ENCODE measurements around the gene TARBP1. TPM values are rescaled to one million over a fixed set of nuclear protein-coding genes. Genes with fewer than 3 reads are reported as not detected.

Gene TARBP1
- total and polyA plus RNA-seq, 2 of the 8 experiments (the other 6 are each of a cell fraction or from before 2014, with no cell fraction given): 21.9 to 32.3 TPM

GRCh38 chr1:234478481-234479309 lies at the start of gene TARBP1 (continued):
- no peak for TF ChIP-seq BRCA1 (IDR thresholded peaks at IDR 0.05; ENCODE audit: low read depth, low read length)
- TF ChIP-seq RAD21 (IDR thresholded peaks at IDR 0.05 in 1 of 2, conservative IDR thresholded peaks at IDR 0.05 in 1 of 2; ENCODE audit: low read depth in 2 of 2, low read length in 2 of 2): no peak
- no peak for TF ChIP-seq CBX5 (IDR thresholded peaks at IDR 0.05; ENCODE audit: low read depth, low read length)
- no peak for TF ChIP-seq CTBP2 (IDR thresholded peaks at IDR 0.05; ENCODE audit: borderline replicate concordance, insufficient read depth, insufficient read length, low read length)
- peak; percentile 87 for TF ChIP-seq KDM4A (IDR thresholded peaks at IDR 0.05; ENCODE audit: low read depth, low read length, severe bottlenecking)
- no peak for TF ChIP-seq TEAD4 (IDR thresholded peaks at IDR 0.05; ENCODE audit: low read depth, low read length)
- no peak for TF ChIP-seq RFX5 (IDR thresholded peaks at IDR 0.05; ENCODE audit: borderline replicate concordance, low read depth, low read length)
- no peak for TF ChIP-seq KDM5A (IDR thresholded peaks at IDR 0.05; ENCODE audit: low read length)
- no peak for TF ChIP-seq BCL11A (IDR thresholded peaks at IDR 0.05; ENCODE audit: low read depth in 2 of 2, low read length in 2 of 2)
- TF ChIP-seq CEBPB (IDR thresholded peaks at IDR 0.05; ENCODE audit: low read depth, low read length): no peak
- no peak for TF ChIP-seq YY1 (IDR thresholded peaks at IDR 0.05; ENCODE audit: low read depth, low read length)
- TF ChIP-seq TCF12 (IDR thresholded peaks at IDR 0.05; ENCODE audit: low read depth, low read length): no peak
- TF ChIP-seq TAF1 (IDR thresholded peaks at IDR 0.05; ENCODE audit: low read depth, low read length): peak; percentile 57
- 0 out of 2 replicates have a peak, but pooled peaks have one; percentile 22 for TF ChIP-seq POLR2AphosphoS5 (IDR thresholded peaks at IDR 0.05; ENCODE audit: low read depth, low read length)
- TF ChIP-seq SIN3A (conservative IDR thresholded peaks at IDR 0.05 in 1 of 2, IDR thresholded peaks at IDR 0.05 in 1 of 2; ENCODE audit: low read depth in 1 of 2, low read length in 2 of 2): no peak; a peak in 1 of 4 replicates
- peak; percentile 70 for TF ChIP-seq ASH2L (IDR thresholded peaks at IDR 0.05; ENCODE audit: low read length)
- TF ChIP-seq TAF7 (optimal IDR thresholded peaks at IDR 0.05; ENCODE audit: borderline replicate concordance, low read depth, low read length): no peak
- TF ChIP-seq RXRA (IDR thresholded peaks at IDR 0.05; ENCODE audit: insufficient read depth, low read depth, low read length): no peak
- no peak for TF ChIP-seq CBX8 (IDR thresholded peaks at IDR 0.05; ENCODE audit: borderline replicate concordance, low read depth, low read length)
- TF ChIP-seq BACH1 (IDR thresholded peaks at IDR 0.05; ENCODE audit: low read length): 0 out of 2 replicates have a peak, but pooled peaks have one; percentile 25
- TF ChIP-seq ATF3 (IDR thresholded peaks at IDR 0.05; ENCODE audit: insufficient read depth, low read depth, low read length): no peak
- no peak for TF ChIP-seq MAFK (IDR thresholded peaks at IDR 0.05; ENCODE audit: low read depth, low read length)
- TF ChIP-seq NRF1 (IDR thresholded peaks at IDR 0.05; ENCODE audit: low read depth, low read length): peak; percentile 40; the same call in 1 of the 2 replicates
- TF ChIP-seq HDAC6 (IDR thresholded peaks at IDR 0.05; ENCODE audit: low read depth, low read length): no peak
